H9 (cell line): Measurements from ENCODE around the gene P3R3URF. TPM values are rescaled to one million over a fixed set of nuclear protein-coding genes. Genes with fewer than 3 reads are reported as not detected.

ENCODE experiments used
- DNase-seq: peaks from one replicate; pipeline ENCODE4 v3.0.0-alpha.2; 2017
- H2AFZ ChIP-seq: one replicate; pipeline ENCODE4 v1.6.1; 2013; ENCODE audit warnings: mild to moderate bottlenecking, low read length, control low read depth, moderate library complexity
- H2AK5ac ChIP-seq: 2 replicates; pipeline ENCODE4 v1.6.1; 2013; ENCODE audit warnings: low read length, control low read depth, mixed read lengths; ENCODE audit not compliant: insufficient read length
- H2BK120ac ChIP-seq: one replicate; pipeline ENCODE4 v1.6.1; 2013; ENCODE audit warnings: low read depth, mild to moderate bottlenecking, low read length, control low read depth, inconsistent platforms; ENCODE audit not compliant: poor library complexity, severe bottlenecking
- H2BK12ac ChIP-seq: 2 replicates; pipeline ENCODE4 v1.6.1; 2013; ENCODE audit warnings: low read length, control low read depth, mixed read lengths, low read depth; ENCODE audit not compliant: insufficient read length
- H2BK15ac ChIP-seq: 2 replicates; pipeline ENCODE4 v1.6.1; 2013; ENCODE audit warnings: low read depth, low read length, control low read depth
- H2BK20ac ChIP-seq: one replicate; pipeline ENCODE4 v1.6.1; 2013; ENCODE audit warnings: low read depth, mild to moderate bottlenecking, low read length, control low read depth, inconsistent platforms; ENCODE audit not compliant: poor library complexity, severe bottlenecking
- H2BK5ac ChIP-seq: 2 replicates; pipeline ENCODE4 v1.6.1; 2013; ENCODE audit warnings: low read length, control low read depth, mixed read lengths; ENCODE audit not compliant: insufficient read length
- H3K14ac ChIP-seq: 2 replicates; pipeline ENCODE4 v1.6.1; 2013; ENCODE audit warnings: low read length, control low read depth; ENCODE audit not compliant: insufficient read depth
- H3K18ac ChIP-seq: 2 replicates; pipeline ENCODE4 v1.6.1; 2013; ENCODE audit warnings: low read depth, mild to moderate bottlenecking, mixed read lengths, low read length, control low read depth; ENCODE audit not compliant: insufficient read length
- H3K23ac ChIP-seq: 2 replicates; pipeline ENCODE4 v1.6.1; 2013; ENCODE audit warnings: low read length, control low read depth, mixed read lengths, low read depth; ENCODE audit not compliant: insufficient read length
- H3K23me2 ChIP-seq: 2 replicates; pipeline ENCODE4 v1.6.1; 2013; ENCODE audit warnings: low read depth, mild to moderate bottlenecking, mixed read lengths, low read length, control low read depth; ENCODE audit not compliant: insufficient read length, poor library complexity, severe bottlenecking
- H3K27ac ChIP-seq: 2 replicates; pipeline ENCODE4 v1.5.1; 2013; ENCODE audit warnings: low read length, control low read depth, mixed read lengths, low read depth; ENCODE audit not compliant: insufficient read length
- H3K27me3 ChIP-seq: 2 replicates; pipeline ENCODE4 v1.6.1; 2013; ENCODE audit warnings: low read length, control low read depth, inconsistent platforms; ENCODE audit not compliant: insufficient read depth
- H3K4ac ChIP-seq: 2 replicates; pipeline ENCODE4 v1.6.1; 2013; ENCODE audit warnings: low read depth, mild to moderate bottlenecking, control low read depth, inconsistent platforms, low read length, moderate library complexity
- H3K4me1 ChIP-seq: 2 replicates; pipeline ENCODE4 v1.6.1; 2013; ENCODE audit warnings: low read length, control low read depth, inconsistent platforms; ENCODE audit not compliant: insufficient read depth
- H3K4me2 ChIP-seq: 2 replicates; pipeline ENCODE4 v1.6.1; 2013; ENCODE audit warnings: low read length, control low read depth, mixed read lengths; ENCODE audit not compliant: insufficient read length, insufficient read depth
- H3K56ac ChIP-seq: 2 replicates; pipeline ENCODE4 v1.6.1; 2013; ENCODE audit warnings: low read depth, mild to moderate bottlenecking, mixed read lengths, low read length, control low read depth; ENCODE audit not compliant: insufficient read length
- H3K79me1 ChIP-seq: 2 replicates; pipeline ENCODE4 v1.6.1; 2013; ENCODE audit warnings: low read depth, mild to moderate bottlenecking, moderate library complexity, low read length, control low read depth, inconsistent platforms; ENCODE audit not compliant: insufficient read depth, poor library complexity, severe bottlenecking
- H3K79me2 ChIP-seq: 2 replicates; pipeline ENCODE4 v1.6.1; 2013; ENCODE audit warnings: low read length, control low read depth, inconsistent platforms; ENCODE audit not compliant: insufficient read depth
- H3K9ac ChIP-seq: 2 replicates; pipeline ENCODE4 v1.6.1; 2013; ENCODE audit warnings: low read length, control low read depth, mixed read lengths; ENCODE audit not compliant: insufficient read length; ENCODE audit errors: extremely low read depth
- H3K9me3 ChIP-seq: one replicate; pipeline ENCODE4 v1.6.1; 2013; ENCODE audit warnings: low read depth, low read length, inconsistent platforms; ENCODE audit not compliant: control insufficient read depth
- H3T11ph ChIP-seq: one replicate; pipeline ENCODE4 v1.6.1; 2013; ENCODE audit warnings: mild to moderate bottlenecking, low read length, control low read depth, inconsistent platforms
- H4K20me1 ChIP-seq: one replicate; pipeline ENCODE4 v1.6.1; 2013; ENCODE audit not compliant: control insufficient read depth, insufficient read length, insufficient read depth
- H4K5ac ChIP-seq: 2 replicates; pipeline ENCODE4 v1.6.1; 2013; ENCODE audit warnings: low read depth, mild to moderate bottlenecking, mixed read lengths, low read length, control low read depth; ENCODE audit not compliant: insufficient read length
- H4K8ac ChIP-seq: replicated peaks from 2 replicates; pipeline ENCODE4 v1.6.1; 2013; ENCODE audit warnings: low read length, control low read depth, mixed read lengths, low read depth; ENCODE audit not compliant: insufficient read length
- H4K91ac ChIP-seq: 2 replicates; pipeline ENCODE4 v1.6.1; 2013; ENCODE audit warnings: low read depth, mild to moderate bottlenecking, moderate library complexity, mixed read lengths, low read length, control low read depth; ENCODE audit not compliant: insufficient read length
- H3K27ac Mint-ChIP-seq, 3 experiments: 2 replicates in 2 of 3; 3 replicates in 1 of 3; pipeline ENCODE4 v1.8.0; 2020 to 2021; ENCODE audit warnings: mixed read lengths in 3 of 3, mild to moderate bottlenecking in 1 of 3, moderate library complexity in 1 of 3
- H3K27me3 Mint-ChIP-seq: 2 replicates; pipeline ENCODE4 v1.8.0; 2021; ENCODE audit warnings: low read depth, mild to moderate bottlenecking, moderate library complexity, mixed read lengths
- H3K36me3 Mint-ChIP-seq, 3 experiments: 2 replicates in 2 of 3; 3 replicates in 1 of 3; pipeline ENCODE4 v1.8.0; 2020 to 2021; ENCODE audit warnings: low read depth in 3 of 3, mixed read lengths in 3 of 3; ENCODE audit not compliant: insufficient read depth in 1 of 3
- H3K4me1 Mint-ChIP-seq, 2 experiments: 2 replicates each; pipeline ENCODE4 v1.8.0; 2020; ENCODE audit warnings: mixed read lengths in 2 of 2
- H3K4me3 Mint-ChIP-seq, 2 experiments: 2 replicates in 1 of 2; 3 replicates in 1 of 2; pipeline ENCODE4 v1.8.0; 2020 to 2021; ENCODE audit warnings: mild to moderate bottlenecking in 2 of 2, mixed read lengths in 2 of 2, moderate library complexity in 1 of 2
- H3K9me3 Mint-ChIP-seq, 2 experiments: 2 replicates in 1 of 2; 3 replicates in 1 of 2; pipeline ENCODE4 v1.8.0; 2020; ENCODE audit warnings: mild to moderate bottlenecking in 2 of 2, mixed read lengths in 2 of 2, moderate library complexity in 1 of 2
- CTCF ChIP-seq: fragments of 200-600 bp; sonication (generic); conservative IDR thresholded peaks from 3 replicates; pipeline ENCODE4 v1.8.0; 2021; ENCODE audit warnings: antibody characterized with exemption, mild to moderate bottlenecking
- WGBS: extraction: QIAGEN DNeasy Blood & Tissue Kit; methylation state at CpG from one replicate; pipeline ENCODE4 v1.1.7; 2013; ENCODE audit warnings: missing lambda C conversion rate, low lambda C conversion rate, mixed read lengths; ENCODE audit not compliant: insufficient read length; ENCODE audit errors: extremely low coverage; 5-methylcytosine and 5-hydroxymethylcytosine counted together
- total RNA-seq: library from RNA; stranded (reverse); gene quantifications from 2 replicates; pipeline ENCODE4 v1.2.1, GENCODE V29; 2021

P3R3URF gene
- total RNA-seq, 1 experiment from 2014 or later, result not detected

- H4K8ac ChIP-seq, result no peak overlapping the region
- no peak overlapping the region for H3K18ac ChIP-seq
- no peaks in the 10 kb centered on the region; a peak in 1 of 7 replicates for H3K36me3 Mint-ChIP-seq
- H3K4ac ChIP-seq, result no peak overlapping the region
- no peaks in the 10 kb centered on the region for H3K9me3 ChIP-seq
- TF ChIP-seq CTCF, result no peak
- H4K91ac ChIP-seq, result no peak overlapping the region
- no peaks in the 10 kb centered on the region for H3K79me1 ChIP-seq
- H3K4me1 ChIP-seq, result no peaks in the 10 kb centered on the region; the same call in 1 of the 2 replicates
- no peak overlapping the region for H3K27ac ChIP-seq
- no peaks in the 10 kb centered on the region for H4K20me1 ChIP-seq
- peaks cover 7 to 11% of the 10 kb centered on the region in 2 experiments for H3K4me1 Mint-ChIP-seq
- no peak overlapping the region for H3T11ph ChIP-seq
- no peak overlapping the region for H2BK12ac ChIP-seq
- H2AK5ac ChIP-seq, result no peak overlapping the region
- H3K23me2 ChIP-seq, result no peaks in the 10 kb centered on the region
- H2AFZ ChIP-seq, result no peak overlapping the region
- H3K9me3 Mint-ChIP-seq, result no peaks in the 10 kb centered on the region; a peak in 1 of 5 replicates
- H3K4me2 ChIP-seq, result no peak overlapping the region
- H2BK20ac ChIP-seq, result no peak overlapping the region
- no peak overlapping the region for H2BK15ac ChIP-seq
- H3K56ac ChIP-seq, result no peak overlapping the region
- no peak overlapping the region for H3K27ac Mint-ChIP-seq
- no peak overlapping the region for H2BK5ac ChIP-seq
- H3K9ac ChIP-seq, result no peak overlapping the region
- WGBS, result no CpG with 5 or more reads among the region's 3 CpGs
- no peak overlapping the region for H3K4me3 Mint-ChIP-seq
- no peak overlapping the region for H4K5ac ChIP-seq
- no peaks in the 10 kb centered on the region for H3K27me3 Mint-ChIP-seq
- no peaks in the 10 kb centered on the region for H3K79me2 ChIP-seq
- no peaks in the 10 kb centered on the region for H3K27me3 ChIP-seq
- DNase-seq, result no peak
- H3K14ac ChIP-seq, result no peak overlapping the region
- no peak overlapping the region for H2BK120ac ChIP-seq
- no peak overlapping the region for H3K23ac ChIP-seq
Observed at GRCh38 chr1:46152016-46152415, 24.3 kb downstream of the P3R3URF start.
